Measurements from ENCODE around the gene AKT2. TPM values are rescaled to one million over a fixed set of nuclear protein-coding genes. Genes with fewer than 3 reads are reported as not detected.

Gene AKT2
- total and polyA plus RNA-seq, 7 experiments from 2014 or later, result 22.5 to 220 (median 183) TPM

- intact Hi-C loops (cut with micrococcal nuclease), result no loop called here
Observed at GRCh38 chr19:40272261-40272660, 12.9 kb downstream of the AKT2 start.

GRCh38 chr19:40271706-40272105 is 13.4 kb downstream of the AKT2 start:
- Mint-ChIP-seq H3K4me1 (peaks cover 41 to 82% (median 64%) of the 10 kb centered on the region in 7 donors), H3K4me3 (peak overlapping the region in 1 of 10 donors; percentile 10), H3K9me3 (peaks cover 0 to 3% (median 0%) of the 10 kb centered on the region in 11 donors), H3K36me3 (peaks cover 0 to 10% (median 4%) of the 10 kb centered on the region in 5 donors), H3K27me3 (no peaks in the 10 kb centered on the region), H3K27ac (peak overlapping the region in 4 of 9 donors; percentile 4 to 74 (median 52))
- CTCF ChIA-PET, result interaction anchor here (0.6 kb wide), 1 partner anchor 202 kb away, joined by 5 read pairs; no protein-coding TSS in a partner anchor
- H3K4me1 ChIP-seq (ENCODE audit: control insufficient read depth in 2 of 2, insufficient read depth in 2 of 2, low read length in 2 of 2), result peaks cover 7 to 20% of the 10 kb centered on the region in 2 donors
- no peak overlapping the region for H3K27ac ChIP-seq (ENCODE audit: low read depth, low read length)
- H3K9me3 ChIP-seq (ENCODE audit: control insufficient read depth in 2 of 3, low read length in 3 of 3), result no peaks in the 10 kb centered on the region
- intact Hi-C loops (cut with micrococcal nuclease), result no loop called here
- ATAC-seq (no peak), DNase-seq (peak in 1 of 9 donors; percentile 4)
- H3K4me3 ChIP-seq (ENCODE audit: low read length), result no peak overlapping the region
- no peaks in the 10 kb centered on the region for H3K27me3 ChIP-seq (ENCODE audit: control insufficient read depth in 2 of 2, insufficient read depth in 2 of 2, low read length in 2 of 2)
- POLR2A ChIA-PET, result no interaction called here
- H3K36me3 ChIP-seq (ENCODE audit: control insufficient read depth in 2 of 3, insufficient read depth in 3 of 3, low read length in 3 of 3), result peaks cover 0 to 19% (median 0%) of the 10 kb centered on the region in 3 experiments

More at GRCh38 chr19:40272261-40272660, 12.9 kb downstream of the AKT2 start:
- Histone ChIP-seq H3K9me3 (ENCODE audit: control insufficient read depth in 2 of 3, low read length in 3 of 3) (no peaks in the 10 kb centered on the region), H3K4me1 (ENCODE audit: control insufficient read depth in 2 of 2, insufficient read depth in 2 of 2, low read length in 2 of 2) (peaks cover 7 to 23% of the 10 kb centered on the region in 2 donors), H3K4me3 (ENCODE audit: low read length) (no peak overlapping the region), H3K27me3 (ENCODE audit: control insufficient read depth in 2 of 2, insufficient read depth in 2 of 2, low read length in 2 of 2) (no peaks in the 10 kb centered on the region), H3K36me3 (ENCODE audit: control insufficient read depth in 2 of 3, insufficient read depth in 3 of 3, low read length in 3 of 3) (peaks cover 0 to 15% (median 0%) of the 10 kb centered on the region in 3 experiments), H3K27ac (ENCODE audit: low read depth, low read length) (no peak overlapping the region)
- peaks cover 0 to 10% (median 4%) of the 10 kb centered on the region in 5 donors for H3K36me3 Mint-ChIP-seq
- peak in 1 of 9 donors; percentile 2 for DNase-seq
- H3K27ac Mint-ChIP-seq, result peak overlapping the region in 4 of 9 donors; percentile 2 to 74 (median 19)
- POLR2A ChIA-PET, result no interaction called here
- H3K9me3 Mint-ChIP-seq, result peaks cover 0 to 3% (median 0%) of the 10 kb centered on the region in 11 donors
- CTCF ChIA-PET, result no interaction called here
- H3K27me3 Mint-ChIP-seq, result no peaks in the 10 kb centered on the region
- no peak for ATAC-seq
- peak overlapping the region in 1 of 10 donors; percentile 10 for H3K4me3 Mint-ChIP-seq
- H3K4me1 Mint-ChIP-seq, result peaks cover 41 to 86% (median 62%) of the 10 kb centered on the region in 7 donors

- ChIA-PET POLR2A (no interaction called here), CTCF (interaction anchor here (0.7 kb wide), 1 partner anchor 444 kb away, joined by 6 read pairs; no protein-coding TSS in a partner anchor)
- Mint-ChIP-seq H3K27ac (peak overlapping the region in 1 of 9 donors; percentile 6), H3K27me3 (no peaks in the 10 kb centered on the region), H3K4me3 (no peak overlapping the region), H3K9me3 (peaks cover 0 to 2% (median 0%) of the 10 kb centered on the region in 11 donors), H3K4me1 (peaks cover 39 to 73% (median 60%) of the 10 kb centered on the region in 7 donors), H3K36me3 (peaks cover 0 to 14% (median 4%) of the 10 kb centered on the region in 5 donors)
- DNase-seq, result peak in 1 of 9 donors; percentile 5
- Histone ChIP-seq H3K4me3 (ENCODE audit: low read length) (no peak overlapping the region), H3K36me3 (ENCODE audit: control insufficient read depth in 2 of 3, insufficient read depth in 3 of 3, low read length in 3 of 3) (peaks cover 0 to 22% (median 0%) of the 10 kb centered on the region in 3 experiments), H3K27me3 (ENCODE audit: control insufficient read depth in 2 of 2, insufficient read depth in 2 of 2, low read length in 2 of 2) (no peaks in the 10 kb centered on the region), H3K27ac (ENCODE audit: low read depth, low read length) (no peak overlapping the region), H3K4me1 (ENCODE audit: control insufficient read depth in 2 of 2, insufficient read depth in 2 of 2, low read length in 2 of 2) (peaks cover 7 to 20% of the 10 kb centered on the region in 2 donors), H3K9me3 (ENCODE audit: control insufficient read depth in 2 of 3, low read length in 3 of 3) (no peaks in the 10 kb centered on the region)
- ATAC-seq, result no peak
- intact Hi-C loops (cut with micrococcal nuclease), result no loop called here
Observed at GRCh38 chr19:40270362-40271089, 14.6 kb downstream of the AKT2 start.

- intact Hi-C loops (cut with micrococcal nuclease), result no loop called here
- Histone ChIP-seq H3K27me3 (ENCODE audit: control insufficient read depth in 2 of 2, insufficient read depth in 2 of 2, low read length in 2 of 2) (no peaks in the 10 kb centered on the region), H3K36me3 (ENCODE audit: control insufficient read depth in 2 of 3, insufficient read depth in 3 of 3, low read length in 3 of 3) (peaks cover 0 to 34% (median 0%) of the 10 kb centered on the region in 3 experiments), H3K4me1 (ENCODE audit: control insufficient read depth in 2 of 2, insufficient read depth in 2 of 2, low read length in 2 of 2) (peaks cover 0 to 9% of the 10 kb centered on the region in 2 donors), H3K9me3 (ENCODE audit: control insufficient read depth in 2 of 3, low read length in 3 of 3) (no peaks in the 10 kb centered on the region), H3K4me3 (ENCODE audit: low read length) (no peak overlapping the region), H3K27ac (ENCODE audit: low read depth, low read length) (no peak overlapping the region)
- peak overlapping the region in 1 of 10 donors; percentile 3 for H3K4me3 Mint-ChIP-seq
- ATAC-seq, result no peak
- peaks cover 0 to 2% (median 0%) of the 10 kb centered on the region in 11 donors for H3K9me3 Mint-ChIP-seq
- ChIA-PET CTCF (no interaction called here), POLR2A (no interaction called here)
- H3K36me3 Mint-ChIP-seq, result peaks cover under 1 to 22% (median 5%) of the 10 kb centered on the region in 5 donors
- DNase-seq, result peak in 1 of 9 donors; percentile 4
- peaks cover 31 to 66% (median 55%) of the 10 kb centered on the region in 7 donors for H3K4me1 Mint-ChIP-seq
- H3K27me3 Mint-ChIP-seq, result no peaks in the 10 kb centered on the region
- peak overlapping the region in 4 of 9 donors; percentile 6 to 63 (median 19) for H3K27ac Mint-ChIP-seq
Observed at GRCh38 chr19:40269216-40269940, 15.8 kb downstream of the AKT2 start.

GRCh38 chr19:40267601-40267997 is 17.5 kb downstream of the AKT2 start:
- Mint-ChIP-seq H3K27me3 (no peaks in the 10 kb centered on the region), H3K27ac (peak overlapping the region in 4 of 9 donors; percentile 12 to 61 (median 33)), H3K9me3 (peaks cover 0 to 4% (median 0%) of the 10 kb centered on the region in 11 donors), H3K4me1 (peaks cover 19 to 60% (median 45%) of the 10 kb centered on the region in 7 donors), H3K4me3 (no peak overlapping the region), H3K36me3 (peaks cover 10 to 35% (median 10%) of the 10 kb centered on the region in 5 donors)
- no peaks in the 10 kb centered on the region for H3K9me3 ChIP-seq (ENCODE audit: control insufficient read depth in 2 of 3, low read length in 3 of 3)
- H3K27ac ChIP-seq (ENCODE audit: low read depth, low read length), result no peak overlapping the region
- ATAC-seq (no peak), DNase-seq (peak in 1 of 9 donors; percentile 6)
- H3K4me1 ChIP-seq (ENCODE audit: control insufficient read depth in 2 of 2, insufficient read depth in 2 of 2, low read length in 2 of 2), result no peaks in the 10 kb centered on the region
- POLR2A ChIA-PET, result interaction anchor here (1.2 kb wide), 1 partner anchor 14 kb away, joined by 3 read pairs; no protein-coding TSS in a partner anchor
- intact Hi-C loops (cut with micrococcal nuclease), result no loop called here
- CTCF ChIA-PET, result no interaction called here
- H3K36me3 ChIP-seq (ENCODE audit: control insufficient read depth in 2 of 3, insufficient read depth in 3 of 3, low read length in 3 of 3), result peaks cover 0 to 52% (median 4%) of the 10 kb centered on the region in 3 experiments
- no peak overlapping the region for H3K4me3 ChIP-seq (ENCODE audit: low read length)
- H3K27me3 ChIP-seq (ENCODE audit: control insufficient read depth in 2 of 2, insufficient read depth in 2 of 2, low read length in 2 of 2), result no peaks in the 10 kb centered on the region

- H3K4me3 ChIP-seq (ENCODE audit: low read length), result no peak overlapping the region
- H3K27me3 ChIP-seq (ENCODE audit: control insufficient read depth in 2 of 2, insufficient read depth in 2 of 2, low read length in 2 of 2), result no peaks in the 10 kb centered on the region
- Mint-ChIP-seq H3K4me1 (peaks cover 17 to 54% (median 40%) of the 10 kb centered on the region in 7 donors), H3K27ac (peak overlapping the region in 2 of 9 donors; percentile 50 to 61), H3K4me3 (peak overlapping the region in 1 of 10 donors; percentile 22), H3K36me3 (peaks cover 6 to 32% (median 10%) of the 10 kb centered on the region in 5 donors), H3K27me3 (no peaks in the 10 kb centered on the region), H3K9me3 (peaks cover 0 to 4% (median 0%) of the 10 kb centered on the region in 11 donors)
- intact Hi-C loops (cut with micrococcal nuclease), result no loop called here
- ChIA-PET CTCF (no interaction called here), POLR2A (interaction anchor here (1.2 kb wide), 1 partner anchor 15 kb away, joined by 3 read pairs; no protein-coding TSS in a partner anchor)
- DNase-seq (peak in 1 of 9 donors; percentile 3), ATAC-seq (no peak)
- H3K4me1 ChIP-seq (ENCODE audit: control insufficient read depth in 2 of 2, insufficient read depth in 2 of 2, low read length in 2 of 2), result no peaks in the 10 kb centered on the region
- no peaks in the 10 kb centered on the region for H3K9me3 ChIP-seq (ENCODE audit: control insufficient read depth in 2 of 3, low read length in 3 of 3)
- H3K27ac ChIP-seq (ENCODE audit: low read depth, low read length), result no peak overlapping the region
- H3K36me3 ChIP-seq (ENCODE audit: control insufficient read depth in 2 of 3, insufficient read depth in 3 of 3, low read length in 3 of 3), result peaks cover 0 to 54% (median 10%) of the 10 kb centered on the region in 3 experiments
Observed at GRCh38 chr19:40266912-40267600, 18.1 kb downstream of the AKT2 start.

Data from naive thymus-derived CD4-positive, alpha-beta T cell (primary cell).